GM18951 (cell line): ENCODE measurements around the gene FOXN3.
A peak's percentile ranks its signal among the peaks of the same experiment; 100 is the strongest.

Experiments used
- POLR2A ChIP-seq: IDR thresholded peaks from 4 replicates; pipeline ENCODE4 v1.6.1; 2011; ENCODE audit warnings: mild to moderate bottlenecking; ENCODE audit not compliant: insufficient read length, insufficient read depth; ENCODE audit errors: extremely low read depth
- in situ Hi-C: fragments of 300-500 bp; cut with MboI; formaldehyde crosslinking; loops from one replicate; pipeline ENCODE4 v1.12.0; 2022; ENCODE audit warnings: low sequenced_read_pairs, mixed read lengths, inconsistent platforms; ENCODE audit not compliant: unreplicated experiment

Gene FOXN3

GRCh38 chr14:89369656-89370055 is 47.4 kb downstream of the FOXN3 start:
- in situ Hi-C loops = no loop called here

GRCh38 chr14:89368490-89369477 is 48.2 kb downstream of the FOXN3 start:
- in situ Hi-C loops = no loop called here

More at GRCh38 chr14:89369656-89370055, 47.4 kb downstream of the FOXN3 start:
- TF ChIP-seq POLR2A = no peak

GRCh38 chr14:89367779-89368120 is 49.3 kb downstream of the FOXN3 start:
- TF ChIP-seq POLR2A = no peak
- in situ Hi-C loops = no loop called here

More at GRCh38 chr14:89368490-89369477, 48.2 kb downstream of the FOXN3 start:
- no peak for TF ChIP-seq POLR2A

DNA sequence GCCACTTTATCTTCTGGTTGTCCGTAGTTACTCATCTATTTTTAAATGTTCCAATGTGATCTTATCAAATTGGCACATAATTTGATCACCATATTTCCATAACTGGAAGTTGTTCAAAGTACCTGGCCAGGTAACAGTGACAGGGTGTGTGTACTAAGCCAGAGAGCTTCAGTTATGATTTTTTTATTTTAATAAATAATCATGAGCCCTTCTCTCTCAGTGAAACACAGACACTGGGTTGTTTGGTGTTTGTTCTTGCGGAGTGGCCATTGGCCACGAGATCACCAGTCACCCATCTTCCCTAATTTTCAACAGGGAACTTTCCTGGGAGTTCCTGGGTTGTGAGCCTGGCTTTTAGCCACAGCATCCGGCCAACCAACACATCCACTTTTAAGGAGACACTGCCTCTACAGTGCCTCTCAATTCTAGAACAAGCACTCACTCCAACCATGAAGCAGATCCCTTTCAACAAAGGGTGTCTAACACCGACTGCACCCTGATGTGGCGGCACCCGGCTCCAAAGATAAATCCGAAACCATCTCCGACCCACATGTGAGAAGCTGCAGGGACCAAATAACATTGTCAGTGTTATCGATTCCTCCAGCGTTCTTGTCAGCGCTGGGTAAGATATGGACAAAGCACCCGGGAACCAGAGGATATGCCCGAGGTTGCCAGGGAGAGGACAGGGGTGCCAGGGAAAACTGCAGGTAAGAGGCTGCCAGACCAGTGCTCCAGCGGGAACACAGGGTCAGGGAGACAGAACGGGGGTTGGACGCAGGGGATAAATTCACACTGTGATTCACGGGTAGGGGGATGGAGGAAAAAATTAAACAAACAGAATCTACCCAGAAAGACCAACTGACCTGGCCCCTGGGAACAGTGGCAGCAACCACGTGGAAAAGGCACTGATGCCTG is 49.9 kb downstream of the FOXN3 start:
- in situ Hi-C loops = no loop called here
- TF ChIP-seq POLR2A = no peak

DNA sequence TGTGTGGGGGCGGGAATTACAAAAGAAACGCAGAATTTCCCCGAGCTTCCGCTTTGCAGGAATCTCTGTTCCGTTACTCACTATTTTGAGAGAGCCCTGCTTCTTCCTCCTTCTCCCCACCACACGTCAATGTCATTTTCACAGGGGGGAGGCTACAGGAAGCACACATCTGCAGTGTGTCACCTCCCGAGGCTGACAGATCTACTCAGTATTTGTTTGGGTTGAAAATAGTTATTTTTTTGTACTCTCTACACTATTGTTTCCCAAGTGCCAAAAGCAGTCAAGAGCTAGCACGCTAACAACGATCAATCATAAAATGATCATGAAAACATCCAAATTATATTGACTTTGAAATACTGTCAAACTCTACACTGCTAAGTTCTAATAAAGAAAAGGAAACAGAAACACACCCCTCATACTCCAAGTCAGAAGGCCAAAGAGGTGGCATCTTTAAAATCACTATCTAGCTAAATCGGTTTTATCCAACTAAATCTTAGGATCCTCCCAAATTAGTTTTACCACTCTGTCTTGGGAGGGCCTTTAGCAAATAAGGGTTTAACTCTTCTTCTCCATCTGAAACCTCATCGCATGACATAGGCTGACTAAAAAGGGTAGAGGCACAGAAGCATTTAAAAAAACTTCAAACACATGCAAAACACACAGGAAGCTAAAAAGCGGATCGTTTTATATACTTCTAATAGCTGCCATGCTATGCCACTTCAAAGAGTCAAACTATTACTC is 51.8 kb downstream of the FOXN3 start:
- TF ChIP-seq POLR2A = peak; percentile 33
- in situ Hi-C loops = no loop called here

- TF ChIP-seq POLR2A = no peak
- in situ Hi-C loops = no loop called here
Observed at GRCh38 chr14:89364316-89364715, 52.7 kb downstream of the FOXN3 start.

DNA sequence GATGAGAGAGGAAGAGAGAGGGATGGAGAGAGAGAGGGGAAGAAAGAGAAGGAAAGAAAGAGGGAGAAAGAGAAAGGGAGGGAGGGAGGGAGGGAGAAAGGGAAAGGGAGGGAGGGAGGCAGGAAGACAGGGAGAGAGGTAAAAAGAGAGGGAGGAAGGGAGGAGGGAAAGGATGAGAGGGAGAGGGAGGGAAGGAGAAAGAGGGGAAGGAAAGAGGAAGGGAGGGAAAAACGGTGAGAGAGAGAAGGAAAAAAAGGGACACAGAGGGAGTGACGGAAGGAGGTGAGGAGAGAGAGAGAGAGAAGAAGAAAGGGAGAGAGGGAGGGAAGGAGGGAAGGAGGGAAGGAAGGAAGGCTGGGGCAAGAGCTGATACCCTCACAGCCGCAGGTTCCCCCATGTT is 56.8 kb downstream of the FOXN3 start:
- in situ Hi-C loops = no loop called here
- no peak for TF ChIP-seq POLR2A

GRCh38 chr14:89359477-89360222 is 57.4 kb downstream of the FOXN3 start:
- in situ Hi-C loops = no loop called here

GRCh38 chr14:89357655-89358297 is 59.3 kb downstream of the FOXN3 start:
- in situ Hi-C loops = no loop called here
- no peak for TF ChIP-seq POLR2A

More at GRCh38 chr14:89359477-89360222, 57.4 kb downstream of the FOXN3 start:
- no peak for TF ChIP-seq POLR2A

- in situ Hi-C loops = no loop called here
- TF ChIP-seq POLR2A = no peak
Observed at GRCh38 chr14:89356927-89357326, 60.1 kb downstream of the FOXN3 start.

GRCh38 chr14:89356496-89356895 is 60.5 kb downstream of the FOXN3 start:
- no peak for TF ChIP-seq POLR2A
- in situ Hi-C loops = no loop called here

DNA sequence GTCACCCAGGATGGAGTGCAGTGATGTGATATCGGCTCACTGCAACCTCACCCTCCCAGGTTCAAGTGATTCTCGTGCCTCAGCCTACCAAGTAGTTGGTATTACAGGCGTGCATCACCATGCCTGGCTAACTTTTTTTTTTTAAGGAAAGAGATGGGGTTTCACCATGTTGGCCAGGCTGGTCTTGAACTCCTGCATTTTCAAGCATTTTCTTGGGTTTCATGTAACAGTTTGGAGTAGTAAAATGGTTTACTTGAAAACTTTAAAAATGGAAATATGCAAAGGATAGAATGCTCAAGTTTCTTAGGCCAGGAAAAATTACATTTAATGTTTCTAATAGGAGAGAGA is 63.3 kb downstream of the FOXN3 start:
- no peak for TF ChIP-seq POLR2A
- in situ Hi-C loops = no loop called here
